Osteoblast (primary cell): ENCODE results near the gene ZFP36L2. TPM values are rescaled to one million over a fixed set of nuclear protein-coding genes. Genes with fewer than 3 reads are reported as not detected.

Experiments used
- DNase-seq: peaks from one replicate; pipeline ENCODE4 v3.0.0; 2011; ENCODE audit warnings: low spot score, mixed read lengths; ENCODE audit not compliant: insufficient read length; ENCODE audit errors: missing footprints
- H2AFZ ChIP-seq: 2 replicates; pipeline ENCODE4 v1.6.0; 2011; ENCODE audit warnings: mild to moderate bottlenecking, low read length
- H3K27ac ChIP-seq: 2 replicates; pipeline ENCODE4 v1.5.1; 2011; ENCODE audit warnings: mild to moderate bottlenecking, low read depth, low read length, moderate library complexity
- H3K27me3 ChIP-seq: 2 replicates; pipeline ENCODE4 v1.6.0; 2012; ENCODE audit warnings: mild to moderate bottlenecking, control low read depth, inconsistent platforms, low read length, moderate library complexity; ENCODE audit not compliant: insufficient read depth
- H3K36me3 ChIP-seq: 2 replicates; pipeline ENCODE4 v1.5.1; 2011; ENCODE audit warnings: mild to moderate bottlenecking, low read length, control low read depth, moderate library complexity; ENCODE audit not compliant: insufficient read depth
- H3K4me1 ChIP-seq: 2 replicates; pipeline ENCODE4 v1.5.1; 2011; ENCODE audit warnings: mild to moderate bottlenecking, low read length, control low read depth, moderate library complexity; ENCODE audit not compliant: insufficient read depth
- H3K4me2 ChIP-seq: 2 replicates; pipeline ENCODE4 v1.6.0; 2011; ENCODE audit warnings: mild to moderate bottlenecking, low read length; ENCODE audit not compliant: insufficient read depth
- H3K4me3 ChIP-seq: fragments of 200-600 bp; sonication (generic); 3 replicates; pipeline ENCODE4 v1.5.1; 2012; ENCODE audit warnings: mild to moderate bottlenecking, low read length, inconsistent platforms; ENCODE audit not compliant: insufficient read depth
- H3K79me2 ChIP-seq: 2 replicates; pipeline ENCODE4 v1.6.0; 2012; ENCODE audit warnings: mild to moderate bottlenecking, low read length, control low read depth, inconsistent platforms; ENCODE audit not compliant: insufficient read depth
- H3K9me3 ChIP-seq: 2 replicates; pipeline ENCODE4 v1.5.1; 2011; ENCODE audit warnings: low read depth, low read length, control low read depth
- H4K20me1 ChIP-seq: 2 replicates; pipeline ENCODE4 v1.6.0; 2012; ENCODE audit warnings: mild to moderate bottlenecking, low read length, control low read depth; ENCODE audit not compliant: insufficient read depth
- total RNA-seq: library from RNA; depleted of rRNA; stranded (reverse); fragments of >200 nt; gene quantifications from 2 replicates; pipeline ENCODE4 v1.2.3, GENCODE V29; 2012
- TF ChIP-seq, protein P1 (sequence below): IDR thresholded peaks from 2 replicates; pipeline ENCODE4 v1.5.1; 2011; ENCODE audit warnings: mild to moderate bottlenecking, low read depth, low read length, moderate library complexity; ENCODE audit errors: extremely low read depth

Gene ZFP36L2
- total RNA-seq, 1 donor = 15.6 TPM

DNA sequence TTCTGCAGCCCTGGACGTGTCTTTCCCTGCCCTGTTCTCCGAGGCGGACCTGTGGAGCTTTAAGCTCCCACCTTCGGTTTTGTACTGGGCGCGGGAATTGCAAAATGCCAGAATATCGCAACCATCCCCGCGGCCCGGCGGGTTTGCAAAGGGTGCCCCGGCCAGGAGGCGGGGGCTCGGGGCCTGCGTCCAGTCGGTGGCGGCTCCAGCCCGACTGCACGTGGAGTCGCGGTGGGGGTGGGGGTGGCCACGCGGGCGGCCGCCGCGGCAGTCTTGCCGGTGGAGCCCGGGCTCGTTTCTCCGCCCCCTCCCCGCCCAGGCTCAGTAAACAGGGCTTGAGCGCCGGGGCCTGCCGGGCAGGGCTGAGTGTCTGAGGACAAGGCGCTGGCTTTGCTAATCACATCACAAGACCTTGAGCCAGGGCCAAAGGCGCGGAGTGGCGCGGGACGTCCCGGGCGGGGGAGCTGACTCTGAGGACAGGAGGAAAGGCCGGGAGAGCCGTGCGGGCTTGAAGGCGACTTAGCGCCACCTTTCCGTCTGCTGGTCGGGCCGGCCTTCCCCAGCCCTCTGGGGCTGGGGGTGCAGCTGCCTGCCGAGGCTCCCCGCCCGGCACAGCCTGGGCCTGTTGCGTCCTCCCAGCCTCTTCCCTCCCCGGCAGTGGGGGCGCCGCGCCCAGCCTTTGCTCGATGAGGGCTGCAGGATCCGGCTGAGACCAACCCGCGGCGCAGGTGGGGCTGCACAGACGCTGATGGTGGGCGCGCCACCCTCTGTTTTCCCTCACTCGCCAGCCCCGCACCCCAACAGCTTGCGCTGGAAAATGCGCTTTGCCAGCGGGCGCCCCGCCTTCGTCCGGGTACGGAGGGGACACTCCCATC, 786 bp upstream of the ZFP36L2 start:
- Histone ChIP-seq H3K4me3 (peak overlapping the region; percentile 90), H3K27ac (peak overlapping the region; percentile 80), H3K27me3 (no peaks in the 10 kb centered on the region), H4K20me1 (peaks cover 19% of the 10 kb centered on the region), H3K4me1 (peaks cover 32% of the 10 kb centered on the region), H2AFZ (peak overlapping the region; percentile 57), H3K79me2 (peaks cover 41% of the 10 kb centered on the region), H3K36me3 (peaks cover 40% of the 10 kb centered on the region), H3K4me2 (peak overlapping the region; percentile 87), H3K9me3 (no peaks in the 10 kb centered on the region)
- DNase-seq = peak; percentile 97
- TF ChIP-seq, protein P1, sequence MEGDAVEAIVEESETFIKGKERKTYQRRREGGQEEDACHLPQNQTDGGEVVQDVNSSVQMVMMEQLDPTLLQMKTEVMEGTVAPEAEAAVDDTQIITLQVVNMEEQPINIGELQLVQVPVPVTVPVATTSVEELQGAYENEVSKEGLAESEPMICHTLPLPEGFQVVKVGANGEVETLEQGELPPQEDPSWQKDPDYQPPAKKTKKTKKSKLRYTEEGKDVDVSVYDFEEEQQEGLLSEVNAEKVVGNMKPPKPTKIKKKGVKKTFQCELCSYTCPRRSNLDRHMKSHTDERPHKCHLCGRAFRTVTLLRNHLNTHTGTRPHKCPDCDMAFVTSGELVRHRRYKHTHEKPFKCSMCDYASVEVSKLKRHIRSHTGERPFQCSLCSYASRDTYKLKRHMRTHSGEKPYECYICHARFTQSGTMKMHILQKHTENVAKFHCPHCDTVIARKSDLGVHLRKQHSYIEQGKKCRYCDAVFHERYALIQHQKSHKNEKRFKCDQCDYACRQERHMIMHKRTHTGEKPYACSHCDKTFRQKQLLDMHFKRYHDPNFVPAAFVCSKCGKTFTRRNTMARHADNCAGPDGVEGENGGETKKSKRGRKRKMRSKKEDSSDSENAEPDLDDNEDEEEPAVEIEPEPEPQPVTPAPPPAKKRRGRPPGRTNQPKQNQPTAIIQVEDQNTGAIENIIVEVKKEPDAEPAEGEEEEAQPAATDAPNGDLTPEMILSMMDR = peak; percentile 37

- Histone ChIP-seq H3K9me3 (no peaks in the 10 kb centered on the region), H3K4me1 (peaks cover 44% of the 10 kb centered on the region), H3K36me3 (peaks cover 36% of the 10 kb centered on the region), H3K4me3 (peak overlapping the region; percentile 90), H4K20me1 (peaks cover 19% of the 10 kb centered on the region), H3K27ac (peak overlapping the region; percentile 83), H3K27me3 (no peaks in the 10 kb centered on the region), H3K4me2 (peak overlapping the region; percentile 69), H3K79me2 (peaks cover 47% of the 10 kb centered on the region), H2AFZ (no peak overlapping the region)
- DNase-seq = peak; percentile 97
- TF ChIP-seq, protein P1 = no peak
Measured at GRCh38 chr2:43225788-43226557, 433 bp downstream of the ZFP36L2 start.

DNA sequence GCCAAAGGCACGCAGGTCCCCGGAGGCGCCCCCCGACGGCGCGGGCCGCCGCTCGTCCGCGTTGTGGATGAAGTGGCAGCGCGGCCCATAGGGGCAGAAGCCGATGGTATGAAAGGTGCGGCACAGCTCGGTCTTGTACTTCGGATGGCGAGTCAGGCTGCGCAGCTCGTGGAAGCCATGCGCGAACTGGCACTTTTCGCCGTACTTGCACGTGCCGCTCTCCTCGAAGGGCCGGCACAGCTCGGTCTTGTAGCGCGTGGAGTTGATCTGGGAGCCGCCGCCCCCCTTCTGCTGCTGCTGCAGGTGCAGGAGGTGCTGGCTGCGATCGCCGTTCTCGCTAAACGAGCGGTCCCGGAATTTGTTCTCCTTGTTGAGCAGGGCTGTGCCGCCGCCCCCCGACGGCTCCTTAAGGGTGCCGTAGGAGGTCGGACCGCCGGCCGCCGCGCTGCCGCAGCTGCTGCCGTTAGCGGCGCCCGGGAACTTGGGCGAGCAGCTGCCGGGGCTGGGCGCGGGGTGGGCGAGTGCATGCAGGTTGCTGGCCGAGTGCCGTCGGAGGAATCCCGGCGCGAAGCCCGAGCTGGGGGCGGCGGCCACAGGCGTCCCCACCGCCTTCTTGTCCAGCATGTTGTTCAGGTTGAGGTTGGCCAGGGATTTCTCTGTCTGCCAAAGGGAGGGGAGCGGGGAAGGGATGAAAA, 1.2 kb downstream of the ZFP36L2 start:
- Histone ChIP-seq H3K79me2 (peaks cover 47% of the 10 kb centered on the region), H3K27me3 (no peaks in the 10 kb centered on the region), H3K4me1 (peaks cover 51% of the 10 kb centered on the region), H3K9me3 (no peaks in the 10 kb centered on the region), H3K4me3 (peak overlapping the region; percentile 90), H2AFZ (no peak overlapping the region), H3K36me3 (peaks cover 33% of the 10 kb centered on the region), H3K27ac (peak overlapping the region; percentile 83), H3K4me2 (peak overlapping the region; percentile 69), H4K20me1 (peaks cover 19% of the 10 kb centered on the region)
- TF ChIP-seq, protein P1 = no peak
- peak; percentile 96 for DNase-seq
